NB4 (cell line): ENCODE results near the gene SIRPA.

Experiments used
- MYC ChIP-seq: IDR thresholded peaks from 2 replicates; pipeline ENCODE4 v1.6.1; 2011; ENCODE audit warnings: low read depth, low read length
- TF ChIP-seq, protein P1 (sequence below): IDR thresholded peaks from one replicate; pipeline ENCODE4 v1.5.1; 2012; ENCODE audit warnings: low read depth, low read length

DNA sequence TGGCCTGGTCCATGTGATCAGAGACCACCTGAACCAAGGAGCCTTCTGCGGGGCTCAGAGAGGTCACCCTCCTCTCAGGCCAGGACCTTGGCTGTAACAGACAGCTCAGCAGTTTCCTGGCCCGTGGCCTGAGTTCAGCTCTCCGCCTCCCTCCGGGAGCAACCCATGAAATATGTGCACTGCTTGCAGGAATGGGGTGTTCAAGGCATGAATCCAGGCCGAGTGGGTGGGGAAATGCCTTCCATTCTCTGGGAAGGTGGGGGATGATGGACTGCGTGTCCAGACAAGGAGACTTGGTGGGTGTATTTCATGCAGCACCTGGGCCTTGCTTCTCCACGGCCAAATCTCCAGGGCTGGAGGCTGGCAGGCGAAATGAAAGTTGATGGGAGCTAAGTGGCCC, 46.0 kb downstream of the SIRPA start:
- TF ChIP-seq, protein P1, sequence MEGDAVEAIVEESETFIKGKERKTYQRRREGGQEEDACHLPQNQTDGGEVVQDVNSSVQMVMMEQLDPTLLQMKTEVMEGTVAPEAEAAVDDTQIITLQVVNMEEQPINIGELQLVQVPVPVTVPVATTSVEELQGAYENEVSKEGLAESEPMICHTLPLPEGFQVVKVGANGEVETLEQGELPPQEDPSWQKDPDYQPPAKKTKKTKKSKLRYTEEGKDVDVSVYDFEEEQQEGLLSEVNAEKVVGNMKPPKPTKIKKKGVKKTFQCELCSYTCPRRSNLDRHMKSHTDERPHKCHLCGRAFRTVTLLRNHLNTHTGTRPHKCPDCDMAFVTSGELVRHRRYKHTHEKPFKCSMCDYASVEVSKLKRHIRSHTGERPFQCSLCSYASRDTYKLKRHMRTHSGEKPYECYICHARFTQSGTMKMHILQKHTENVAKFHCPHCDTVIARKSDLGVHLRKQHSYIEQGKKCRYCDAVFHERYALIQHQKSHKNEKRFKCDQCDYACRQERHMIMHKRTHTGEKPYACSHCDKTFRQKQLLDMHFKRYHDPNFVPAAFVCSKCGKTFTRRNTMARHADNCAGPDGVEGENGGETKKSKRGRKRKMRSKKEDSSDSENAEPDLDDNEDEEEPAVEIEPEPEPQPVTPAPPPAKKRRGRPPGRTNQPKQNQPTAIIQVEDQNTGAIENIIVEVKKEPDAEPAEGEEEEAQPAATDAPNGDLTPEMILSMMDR = no peak
- TF ChIP-seq MYC = no peak
